Measurements from ENCODE around the gene SETDB1. TPM values are rescaled to one million over a fixed set of nuclear protein-coding genes. Genes with fewer than 3 reads are reported as not detected.
A peak's percentile ranks its signal among the peaks of the same experiment; 100 is the strongest.

The SETDB1 gene
- total and polyA plus RNA-seq, 2 of the 13 experiments (the other 11 are each of a cell fraction or from before 2014, with no cell fraction given): 33.1 to 34.6 TPM

- TF ChIP-seq ZNF160 (CRISPR knock-in tag; IDR thresholded peaks at IDR 0.05): no peak
- TF ChIP-seq ZNF224 (CRISPR knock-in tag; IDR thresholded peaks at IDR 0.05): 0 out of 2 replicates have a peak, but pooled peaks have one; percentile 61
- no peak for TF ChIP-seq HBP1 (CRISPR knock-in tag; IDR thresholded peaks at IDR 0.05; ENCODE audit: low read depth)
- peak; percentile 67; the same call in 1 of the 2 replicates for TF ChIP-seq PHF21A (CRISPR knock-in tag; IDR thresholded peaks at IDR 0.05)
- TF ChIP-seq HIVEP1 (CRISPR knock-in tag; IDR thresholded peaks at IDR 0.05): 0 out of 2 replicates have a peak, but pooled peaks have one; percentile 52
- TF ChIP-seq ZSCAN25 (CRISPR knock-in tag; IDR thresholded peaks at IDR 0.05): no peak
- TF ChIP-seq ZNF615 (CRISPR knock-in tag; IDR thresholded peaks at IDR 0.05; ENCODE audit: borderline replicate concordance): no peak
- TF ChIP-seq ZNF205 (CRISPR knock-in tag; IDR thresholded peaks at IDR 0.05): peak; percentile 65; the same call in 1 of the 2 replicates
- peak; percentile 63; the same call in 1 of the 2 replicates for TF ChIP-seq CBX5 (CRISPR knock-in tag; IDR thresholded peaks at IDR 0.05; ENCODE audit: borderline replicate concordance)
- TF ChIP-seq ZBTB38 (CRISPR knock-in tag; IDR thresholded peaks at IDR 0.05): no peak; the same call in 1 of the 2 replicates
- no peak for TF ChIP-seq XBP1 (CRISPR knock-in tag; IDR thresholded peaks at IDR 0.05)
- peak; percentile 34 for TF ChIP-seq TBL1XR1 (IDR thresholded peaks at IDR 0.05; ENCODE audit: borderline replicate concordance, low read length, partially characterized antibody)
- TF ChIP-seq ZBTB34 (CRISPR knock-in tag; IDR thresholded peaks at IDR 0.05): no peak
- TF ChIP-seq ZSCAN20 (CRISPR knock-in tag; IDR thresholded peaks at IDR 0.05; ENCODE audit: borderline replicate concordance): no peak
- no peak for TF ChIP-seq ZBTB26 (CRISPR knock-in tag; IDR thresholded peaks at IDR 0.05; ENCODE audit: borderline replicate concordance)
- peak; percentile 19; the same call in 1 of the 2 replicates for TF ChIP-seq ZFY (CRISPR knock-in tag; IDR thresholded peaks at IDR 0.05)
- peak; percentile 90; the same call in 1 of the 2 replicates for TF ChIP-seq MXD4 (CRISPR knock-in tag; IDR thresholded peaks at IDR 0.05)
- no peak for TF ChIP-seq GLMP (CRISPR knock-in tag; IDR thresholded peaks at IDR 0.05; ENCODE audit: borderline replicate concordance)
- TF ChIP-seq BRD4 (CRISPR knock-in tag; IDR thresholded peaks at IDR 0.05): no peak
- peak; percentile 87 for TF ChIP-seq CREM (IDR thresholded peaks at IDR 0.05)
- no peak for TF ChIP-seq CREM (CRISPR knock-in tag; IDR thresholded peaks at IDR 0.05)
- peak; percentile 71; the same call in 1 of the 2 replicates for TF ChIP-seq ZNF572 (CRISPR knock-in tag; IDR thresholded peaks at IDR 0.05)
- TF ChIP-seq MAX (IDR thresholded peaks at IDR 0.05): peak; percentile 72
- TF ChIP-seq IKZF5 (CRISPR knock-in tag; IDR thresholded peaks at IDR 0.05): peak; percentile 79; the same call in 1 of the 2 replicates
- TF ChIP-seq SMAD1 (CRISPR knock-in tag; IDR thresholded peaks at IDR 0.05; ENCODE audit: borderline replicate concordance, low read depth): peak; percentile 47; the same call in 1 of the 2 replicates
Measured at GRCh38 chr1:150926097-150926741, at the start of gene SETDB1 (continued).
